ENCODE measurements around the gene FER1L5. TPM values are rescaled to one million over a fixed set of nuclear protein-coding genes. Genes with fewer than 3 reads are reported as not detected.
A peak's percentile ranks its signal among the peaks of the same experiment; 100 is the strongest.

The FER1L5 gene
- total and polyA plus RNA-seq, 9 of the 15 experiments (the other 6 are each of a cell fraction or from before 2014, with no cell fraction given): 0.01 TPM; not detected in 6

DNA sequence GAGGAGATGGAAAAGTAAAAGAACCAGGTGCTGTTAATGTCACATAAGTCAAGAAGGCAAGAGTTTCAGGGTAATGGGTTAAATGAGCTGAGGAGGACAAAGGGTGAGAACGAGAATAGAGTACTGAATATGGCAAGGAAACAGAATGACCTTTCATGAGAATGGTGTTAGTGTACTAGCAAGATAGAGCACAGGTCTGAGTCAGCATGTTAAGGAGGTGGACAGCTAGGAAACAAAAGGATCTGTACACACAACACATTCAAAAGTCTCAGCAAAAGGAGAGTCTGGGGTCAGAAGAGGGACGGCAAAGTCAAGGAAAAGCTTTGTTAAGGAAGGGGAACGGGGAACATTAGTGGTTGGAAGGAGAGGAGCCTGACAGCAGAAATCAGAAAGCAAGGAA is 68.4 kb downstream of the FER1L5 start:
- no peaks in the 10 kb centered on the region for H3K9me1 ChIP-seq (ENCODE audit: control insufficient read depth, insufficient read depth, low read length)
- no peaks in the 10 kb centered on the region for H3K27me3 ChIP-seq (ENCODE audit: control insufficient read depth in 2 of 2, insufficient read depth in 2 of 2, low read length in 2 of 2)
- peaks cover 54% of the 10 kb centered on the region for H3K36me3 ChIP-seq (ENCODE audit: control insufficient read depth, insufficient read depth, low read length)
- ATAC-seq (0 out of 3 replicates have a peak, but pooled peaks have one; percentile 56), DNase-seq (ENCODE audit: extremely low read depth in 1 of 4, low spot score in 3 of 4) (peak in 2 of 4 experiments; percentile 31 to 45), FAIRE-seq (peak; percentile 81)
- ChIA-PET POLR2A (interaction anchor here (0.6 to 1.5 kb wide), 5 partner anchors 10 to 190 kb away, joined by 3 to 4 read pairs (median 3); no protein-coding TSS in a partner anchor), CTCF (ENCODE audit: low intra/inter-chr PET ratio) (no interaction called here)
- in situ Hi-C loops (cut with MboI): no loop called here
- no peak overlapping the region for H3K4me2 ChIP-seq (ENCODE audit: insufficient read depth, low read length)
- H3K9me3 ChIP-seq (replicated peaks; ENCODE audit: control insufficient read depth, insufficient read depth, low read depth, low read length): no peaks in the 10 kb centered on the region
- WGBS (ENCODE audit: insufficient coverage, low coverage, missing lambda C conversion rate): 22% methylated on average over 3 of the region's 3 CpGs
- no peak overlapping the region for H3K4me3 ChIP-seq
- no peak overlapping the region for H3K9ac ChIP-seq (ENCODE audit: insufficient read depth in 1 of 2, low read depth in 2 of 2, low read length in 2 of 2)
- intact Hi-C loops (cut with micrococcal nuclease): no loop called here
- peaks cover 0 to 4% of the 10 kb centered on the region in 2 experiments; a peak in 2 of 5 replicates for H3K4me1 ChIP-seq (replicated peaks in 1 of 2; ENCODE audit: control insufficient read depth in 2 of 2, insufficient read depth in 2 of 2, low read length in 2 of 2)
- no peaks in the 10 kb centered on the region for H4K20me1 ChIP-seq (replicated peaks; ENCODE audit: control insufficient read depth, insufficient read depth, low read length)
- no peak overlapping the region for H2AFZ ChIP-seq (ENCODE audit: low read depth, low read length)
- H3K79me2 ChIP-seq (ENCODE audit: control insufficient read depth, insufficient read depth, low read length): no peaks in the 10 kb centered on the region
- BruUV-seq (replicated peaks): no TSS peak
- H3K27ac ChIP-seq (ENCODE audit: extremely low read depth, low read depth, low read length): peak overlapping the region; percentile 19; the same call in 1 of the 3 replicates
- TF ChIP-seq MAFG (tag; conservative IDR thresholded peaks at IDR 0.05): peak; percentile 80
- TF ChIP-seq SMARCA5 (IDR thresholded peaks at IDR 0.05): no peak
- TF ChIP-seq ZNF316 (IDR thresholded peaks at IDR 0.05): peak; percentile 98
- no peak for TF ChIP-seq POLR2G (IDR thresholded peaks at IDR 0.05; ENCODE audit: low read depth, low read length)
- no peak for TF ChIP-seq GATAD2B (IDR thresholded peaks at IDR 0.05; ENCODE audit: borderline replicate concordance)
- TF ChIP-seq ZNF586 (CRISPR knock-in tag; conservative IDR thresholded peaks at IDR 0.05): no peak
- no peak for TF ChIP-seq NCOA4 (IDR thresholded peaks at IDR 0.05; ENCODE audit: partially characterized antibody)
- TF ChIP-seq SRSF1 (IDR thresholded peaks at IDR 0.05; ENCODE audit: low read depth, low read length): no peak
- no peak for TF ChIP-seq ZNF507 (tag; conservative IDR thresholded peaks at IDR 0.05)
- TF ChIP-seq EHMT2 (IDR thresholded peaks at IDR 0.05): peak; percentile 57; the same call in 1 of the 2 replicates
- 0 out of 2 replicates have a peak, but pooled peaks have one; percentile 48 for TF ChIP-seq HDGF (IDR thresholded peaks at IDR 0.05)
- TF ChIP-seq C11orf30 (IDR thresholded peaks at IDR 0.05; ENCODE audit: low read depth): peak; percentile 93
- TF ChIP-seq DPF2 (IDR thresholded peaks at IDR 0.05): peak; percentile 45; the same call in 1 of the 2 replicates
- TF ChIP-seq, protein P1, sequence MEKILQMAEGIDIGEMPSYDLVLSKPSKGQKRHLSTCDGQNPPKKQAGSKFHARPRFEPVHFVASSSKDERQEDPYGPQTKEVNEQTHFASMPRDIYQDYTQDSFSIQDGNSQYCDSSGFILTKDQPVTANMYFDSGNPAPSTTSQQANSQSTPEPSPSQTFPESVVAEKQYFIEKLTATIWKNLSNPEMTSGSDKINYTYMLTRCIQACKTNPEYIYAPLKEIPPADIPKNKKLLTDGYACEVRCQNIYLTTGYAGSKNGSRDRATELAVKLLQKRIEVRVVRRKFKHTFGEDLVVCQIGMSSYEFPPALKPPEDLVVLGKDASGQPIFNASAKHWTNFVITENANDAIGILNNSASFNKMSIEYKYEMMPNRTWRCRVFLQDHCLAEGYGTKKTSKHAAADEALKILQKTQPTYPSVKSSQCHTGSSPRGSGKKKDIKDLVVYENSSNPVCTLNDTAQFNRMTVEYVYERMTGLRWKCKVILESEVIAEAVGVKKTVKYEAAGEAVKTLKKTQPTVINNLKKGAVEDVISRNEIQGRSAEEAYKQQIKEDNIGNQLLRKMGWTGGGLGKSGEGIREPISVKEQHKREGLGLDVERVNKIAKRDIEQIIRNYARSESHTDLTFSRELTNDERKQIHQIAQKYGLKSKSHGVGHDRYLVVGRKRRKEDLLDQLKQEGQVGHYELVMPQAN (IDR thresholded peaks at IDR 0.05; ENCODE audit: borderline replicate concordance): 0 out of 2 replicates have a peak, but pooled peaks have one; percentile 19
- no peak for TF ChIP-seq CHD4 (IDR thresholded peaks at IDR 0.05; ENCODE audit: insufficient read depth, insufficient replicate concordance, low read depth, low read length, poor library complexity, severe bottlenecking)
- TF ChIP-seq RFX1 (IDR thresholded peaks at IDR 0.05): no peak
- no peak for TF ChIP-seq CREBBP (IDR thresholded peaks at IDR 0.05; ENCODE audit: low read depth, low read length)
- TF ChIP-seq TFAM (CRISPR knock-in tag; conservative IDR thresholded peaks at IDR 0.05): no peak
- TF ChIP-seq, protein P2, sequence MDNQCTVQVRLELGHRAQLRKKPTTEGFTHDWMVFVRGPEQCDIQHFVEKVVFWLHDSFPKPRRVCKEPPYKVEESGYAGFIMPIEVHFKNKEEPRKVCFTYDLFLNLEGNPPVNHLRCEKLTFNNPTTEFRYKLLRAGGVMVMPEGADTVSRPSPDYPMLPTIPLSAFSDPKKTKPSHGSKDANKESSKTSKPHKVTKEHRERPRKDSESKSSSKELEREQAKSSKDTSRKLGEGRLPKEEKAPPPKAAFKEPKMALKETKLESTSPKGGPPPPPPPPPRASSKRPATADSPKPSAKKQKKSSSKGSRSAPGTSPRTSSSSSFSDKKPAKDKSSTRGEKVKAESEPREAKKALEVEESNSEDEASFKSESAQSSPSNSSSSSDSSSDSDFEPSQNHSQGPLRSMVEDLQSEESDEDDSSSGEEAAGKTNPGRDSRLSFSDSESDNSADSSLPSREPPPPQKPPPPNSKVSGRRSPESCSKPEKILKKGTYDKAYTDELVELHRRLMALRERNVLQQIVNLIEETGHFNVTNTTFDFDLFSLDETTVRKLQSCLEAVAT (IDR thresholded peaks at IDR 0.05): no peak
- TF ChIP-seq OTX1 (CRISPR knock-in tag; IDR thresholded peaks at IDR 0.05): no peak
- peak; percentile 18; the same call in 1 of the 2 replicates for TF ChIP-seq CBFA2T3 (IDR thresholded peaks at IDR 0.05)
- TF ChIP-seq ARID2 (IDR thresholded peaks at IDR 0.05): peak; percentile 20; the same call in 1 of the 2 replicates
